ENCODE measurements around the gene MED23. TPM values are rescaled to one million over a fixed set of nuclear protein-coding genes. Genes with fewer than 3 reads are reported as not detected.

MED23 gene
- total and polyA plus RNA-seq, 9 of the 15 experiments (the other 6 are each of a cell fraction or from before 2014, with no cell fraction given), result 13.7 to 61.2 (median 27.2) TPM

- FAIRE-seq (no peak), DNase-seq (ENCODE audit: extremely low read depth in 1 of 4, low spot score in 3 of 4) (no peak), ATAC-seq (peak; percentile 41)
- H3K9ac ChIP-seq (ENCODE audit: insufficient read depth in 1 of 2, low read depth in 2 of 2, low read length in 2 of 2), result no peak overlapping the region
- POLR2A ChIA-PET, result interaction anchor here (0.5 kb wide), 1 partner anchor 335 kb away, joined by 3 read pairs; no protein-coding TSS in a partner anchor
- no peak overlapping the region for H3K4me2 ChIP-seq (ENCODE audit: insufficient read depth, low read length)
- no peak for TF ChIP-seq RBFOX2 (IDR thresholded peaks at IDR 0.05; ENCODE audit: low read depth, low read length)
- TF ChIP-seq ARID3A (IDR thresholded peaks at IDR 0.05; ENCODE audit: borderline replicate concordance, low read depth, low read length), result no peak
- no peak for TF ChIP-seq IRF2 (CRISPR knock-in tag; IDR thresholded peaks at IDR 0.05)
- TF ChIP-seq CREBBP (IDR thresholded peaks at IDR 0.05; ENCODE audit: low read depth, low read length), result no peak
- TF ChIP-seq WHSC1 (IDR thresholded peaks at IDR 0.05; ENCODE audit: low read length), result no peak
- TF ChIP-seq IFI16 (CRISPR knock-in tag; IDR thresholded peaks at IDR 0.05), result no peak
- no peak for TF ChIP-seq KLF16 (IDR thresholded peaks at IDR 0.05)
- TF ChIP-seq HMBOX1 (IDR thresholded peaks at IDR 0.05), result no peak
- TF ChIP-seq BRD4 (IDR thresholded peaks at IDR 0.05), result no peak
- TF ChIP-seq LEF1 (IDR thresholded peaks at IDR 0.05), result no peak
- TF ChIP-seq CHD1 (IDR thresholded peaks at IDR 0.05; ENCODE audit: low read length), result no peak
- no TSS peak for BruUV-seq (replicated peaks)
- H3K27me3 ChIP-seq (ENCODE audit: control insufficient read depth in 2 of 2, insufficient read depth in 2 of 2, low read length in 2 of 2), result no peaks in the 10 kb centered on the region
- CTCF ChIA-PET (ENCODE audit: low intra/inter-chr PET ratio), result no interaction called here
- H3K27ac ChIP-seq (ENCODE audit: extremely low read depth, low read depth, low read length), result no peak overlapping the region
- 31% methylated on average over 4 of the region's 4 CpGs for WGBS (ENCODE audit: insufficient coverage, low coverage, missing lambda C conversion rate)
- peaks cover 0 to 3% of the 10 kb centered on the region in 2 experiments; a peak in 1 of 5 replicates for H3K4me1 ChIP-seq (replicated peaks in 1 of 2; ENCODE audit: control insufficient read depth in 2 of 2, insufficient read depth in 2 of 2, low read length in 2 of 2)
- no peaks in the 10 kb centered on the region for H3K79me2 ChIP-seq (ENCODE audit: control insufficient read depth, insufficient read depth, low read length)
- no peaks in the 10 kb centered on the region for H3K9me3 ChIP-seq (replicated peaks; ENCODE audit: control insufficient read depth, insufficient read depth, low read depth, low read length)
- no peaks in the 10 kb centered on the region for H4K20me1 ChIP-seq (replicated peaks; ENCODE audit: control insufficient read depth, insufficient read depth, low read length)
- H3K9me1 ChIP-seq (ENCODE audit: control insufficient read depth, insufficient read depth, low read length), result no peaks in the 10 kb centered on the region
- in situ Hi-C loops (cut with MboI), result no loop called here
- peaks cover 1% of the 10 kb centered on the region; the same call in 1 of the 3 replicates for H3K36me3 ChIP-seq (ENCODE audit: control insufficient read depth, insufficient read depth, low read length)
- no peak overlapping the region for H3K4me3 ChIP-seq
- intact Hi-C loops (cut with micrococcal nuclease), result no loop called here
- no peak overlapping the region for H2AFZ ChIP-seq (ENCODE audit: low read depth, low read length)
Measured at GRCh38 chr6:131568726-131569125, 59.3 kb downstream of the MED23 start.
